Testis (tissue), 3 donors: ENCODE measurements around the gene C15orf62. TPM values are rescaled to one million over a fixed set of nuclear protein-coding genes. Genes with fewer than 3 reads are reported as not detected.
A peak's percentile ranks its signal among the peaks of the same experiment; 100 is the strongest.

ENCODE experiments used
- DNase-seq: peaks from one replicate; pipeline ENCODE4 v3.0.0-alpha.2; 2019
- H3K27ac ChIP-seq, 2 donors: fragments of 200-600 bp; sonication (generic); one replicate each; pipeline ENCODE4 v1.5.1; 2019
- H3K27me3 ChIP-seq: fragments of 200-600 bp; sonication (generic); one replicate; pipeline ENCODE4 v1.5.1; 2019
- H3K36me3 ChIP-seq: fragments of 200-600 bp; sonication (generic); one replicate; pipeline ENCODE4 v1.5.1; 2017; ENCODE audit warnings: low read depth; ENCODE audit errors: missing control alignments
- H3K4me1 ChIP-seq: fragments of 200-600 bp; sonication (generic); one replicate; pipeline ENCODE4 v1.5.1; 2019
- H3K4me3 ChIP-seq, 2 donors: fragments of 200-600 bp; sonication (generic); one replicate each; pipeline ENCODE4 v1.5.1; 2017 to 2019
- H3K9me3 ChIP-seq: fragments of 200-600 bp; sonication (generic); one replicate; pipeline ENCODE4 v1.5.1; 2017
- POLR2A ChIP-seq: fragments of 450-650 bp; IDR thresholded peaks from one replicate; pipeline ENCODE4 v1.6.1; 2017; ENCODE audit warnings: antibody characterized with exemption, mild to moderate bottlenecking, moderate library complexity
- WGBS, 2 donors: methylation state at CpG; one replicate each; pipeline ENCODE4 v1.1.5; 2018; 5-methylcytosine and 5-hydroxymethylcytosine counted together
- intact Hi-C: fragments of 100-400 bp; cut with DNase I; formaldehyde crosslinking; loops from one replicate; pipeline ENCODE4 v1.15.1; 2023; ENCODE audit warnings: low total_unique reads
- polyA plus RNA-seq: library from polyadenylated mRNA; stranded (reverse); fragments of 350-450 nt; fragmentation: Illumina TruSeq; extraction: RNeasy Lipid Tissue Mini Kit (QIAGEN cat#74804); gene quantifications from one replicate; pipeline ENCODE4 v1.2.3, GENCODE V29; 2014; ENCODE audit warnings: low read depth, low replicate concordance; ENCODE audit not compliant: insufficient read depth
- total RNA-seq, 2 donors: library from RNA; depleted of rRNA; stranded (reverse); fragments of >200 nt; gene quantifications; one replicate each; pipeline ENCODE4 v1.2.3, GENCODE V29; 2016
- TF ChIP-seq, protein P1 (sequence below), 3 experiments: fragments of 450-650 bp in 2 of 3; fragments of 200-600 bp in 1 of 3; sonication (generic) in 1 of 3; IDR thresholded peaks; one replicate each; pipeline ENCODE4 v1.5.1; 2016 to 2019; ENCODE audit warnings: antibody characterized with exemption in 3 of 3, mild to moderate bottlenecking in 2 of 3, moderate library complexity in 1 of 3

C15orf62 gene
- total and polyA plus RNA-seq, 3 donors from 2014 or later = 0.24 TPM; not detected in 2

DNA sequence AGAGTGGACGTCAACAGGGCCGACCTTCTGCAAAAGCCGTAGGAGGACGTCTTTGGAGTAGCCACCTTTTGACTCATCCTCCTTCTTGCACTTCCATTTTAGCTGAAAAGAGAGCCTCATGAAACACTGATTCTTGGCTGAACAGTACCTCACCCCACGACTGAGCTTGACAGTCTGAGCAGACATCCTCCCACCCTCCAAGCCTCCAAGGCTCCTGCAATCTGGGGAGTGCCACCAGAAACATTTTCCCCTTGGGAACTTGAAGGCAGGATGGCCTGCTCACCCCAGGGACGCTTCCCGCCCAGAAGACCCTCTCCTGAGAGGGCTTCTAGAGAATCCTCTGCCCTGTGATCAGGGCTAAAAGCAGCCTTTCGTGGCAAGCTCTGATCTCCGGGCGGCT lies 5.2 kb downstream of the C15orf62 start:
- Histone ChIP-seq H3K4me1 (no peaks in the 10 kb centered on the region), H3K27ac (no peak overlapping the region), H3K27me3 (no peaks in the 10 kb centered on the region), H3K9me3 (no peaks in the 10 kb centered on the region), H3K36me3 (no peaks in the 10 kb centered on the region), H3K4me3 (no peak overlapping the region)
- WGBS, 2 donors = 87 to 91% methylated on average over 10 of the region's 10 CpGs
- intact Hi-C loops = no loop called here
- DNase-seq = no peak
- TF ChIP-seq, protein P1, sequence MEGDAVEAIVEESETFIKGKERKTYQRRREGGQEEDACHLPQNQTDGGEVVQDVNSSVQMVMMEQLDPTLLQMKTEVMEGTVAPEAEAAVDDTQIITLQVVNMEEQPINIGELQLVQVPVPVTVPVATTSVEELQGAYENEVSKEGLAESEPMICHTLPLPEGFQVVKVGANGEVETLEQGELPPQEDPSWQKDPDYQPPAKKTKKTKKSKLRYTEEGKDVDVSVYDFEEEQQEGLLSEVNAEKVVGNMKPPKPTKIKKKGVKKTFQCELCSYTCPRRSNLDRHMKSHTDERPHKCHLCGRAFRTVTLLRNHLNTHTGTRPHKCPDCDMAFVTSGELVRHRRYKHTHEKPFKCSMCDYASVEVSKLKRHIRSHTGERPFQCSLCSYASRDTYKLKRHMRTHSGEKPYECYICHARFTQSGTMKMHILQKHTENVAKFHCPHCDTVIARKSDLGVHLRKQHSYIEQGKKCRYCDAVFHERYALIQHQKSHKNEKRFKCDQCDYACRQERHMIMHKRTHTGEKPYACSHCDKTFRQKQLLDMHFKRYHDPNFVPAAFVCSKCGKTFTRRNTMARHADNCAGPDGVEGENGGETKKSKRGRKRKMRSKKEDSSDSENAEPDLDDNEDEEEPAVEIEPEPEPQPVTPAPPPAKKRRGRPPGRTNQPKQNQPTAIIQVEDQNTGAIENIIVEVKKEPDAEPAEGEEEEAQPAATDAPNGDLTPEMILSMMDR (IDR thresholded peaks at IDR 0.05) = no peak
- no peak for TF ChIP-seq POLR2A

DNA sequence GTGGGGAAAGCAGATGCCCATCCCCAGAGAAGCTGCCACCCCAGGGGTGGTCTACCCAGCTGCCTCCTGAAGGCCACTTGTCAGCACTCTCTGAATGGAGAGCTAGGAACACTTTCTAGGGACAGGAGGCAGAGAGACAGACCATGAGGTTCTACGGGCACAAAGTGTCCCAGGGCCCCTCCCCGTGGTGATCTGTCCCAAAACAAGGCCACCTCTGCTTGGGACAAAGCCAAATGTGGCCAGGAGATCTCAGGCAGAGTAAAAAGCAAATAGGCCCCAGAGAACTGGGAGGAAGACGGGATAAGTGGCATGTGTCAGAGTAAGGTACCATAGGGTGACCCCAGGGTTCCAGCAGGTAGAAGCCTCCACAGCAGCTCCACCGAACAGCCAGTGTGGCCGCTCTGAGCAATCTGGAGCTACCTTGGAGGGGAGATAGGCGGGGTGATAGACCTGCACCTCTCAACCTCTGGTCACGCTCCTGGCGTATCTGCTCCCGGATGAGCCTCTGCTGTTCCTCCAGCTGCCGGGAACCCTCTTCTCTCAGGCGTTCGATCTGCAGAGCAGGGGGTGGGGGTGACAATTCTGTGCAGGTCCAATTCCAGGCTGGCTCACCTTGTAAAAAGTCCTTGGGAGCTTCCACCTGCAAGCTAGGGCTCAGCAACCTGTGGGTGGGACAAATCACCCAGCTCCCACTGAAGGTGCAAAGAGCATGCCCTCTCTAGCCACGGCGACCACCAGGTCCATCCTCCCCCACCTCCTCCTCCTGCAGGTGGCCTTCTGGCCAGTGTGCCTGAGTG lies 6.2 kb downstream of the C15orf62 start:
- DNase-seq = no peak
- 92 to 94% methylated on average over 13 to 14 of the region's 14 CpGs for WGBS, 2 donors
- no peak overlapping the region for H3K27ac ChIP-seq

DNA sequence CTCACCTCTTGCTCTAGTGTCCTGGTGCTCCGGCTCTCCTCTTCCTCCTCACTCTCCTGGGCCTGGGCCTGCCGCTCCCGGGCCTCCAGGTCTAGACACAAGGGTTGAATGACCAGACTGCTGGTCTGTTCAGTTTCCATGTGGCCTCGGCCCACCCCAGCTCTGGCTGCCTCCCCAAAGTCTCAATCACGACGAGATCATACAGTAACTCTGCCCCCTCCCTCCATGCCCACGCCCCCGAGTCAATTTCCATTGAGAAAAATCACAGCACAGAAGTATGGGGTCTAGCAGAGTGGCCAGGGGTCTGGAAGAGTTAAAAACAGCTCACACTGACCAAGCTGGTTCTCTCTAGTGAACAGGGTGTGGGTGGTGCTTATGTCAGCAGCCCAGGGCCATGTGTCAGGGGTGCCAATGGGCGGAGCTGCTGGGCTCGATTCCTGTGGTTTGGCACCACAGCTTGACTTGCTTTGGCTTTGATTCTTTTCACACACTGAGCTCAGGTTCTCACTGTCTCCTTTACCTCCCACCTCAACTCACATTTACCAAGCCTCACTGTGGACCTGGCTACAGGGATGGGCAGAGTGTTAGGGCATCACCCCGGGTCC lies 6.9 kb downstream of the C15orf62 start:
- H3K36me3 ChIP-seq = no peaks in the 10 kb centered on the region
- no peaks in the 10 kb centered on the region for H3K9me3 ChIP-seq
- intact Hi-C loops = no loop called here
- DNase-seq = no peak
- no peaks in the 10 kb centered on the region for H3K4me1 ChIP-seq
- no peaks in the 10 kb centered on the region for H3K27me3 ChIP-seq
- no peak overlapping the region for H3K4me3 ChIP-seq
- WGBS, 2 donors = 80 to 85% methylated on average over 9 to 11 of the region's 11 CpGs
- no peak overlapping the region for H3K27ac ChIP-seq
- no peak for TF ChIP-seq POLR2A
- TF ChIP-seq, protein P1 (IDR thresholded peaks at IDR 0.05) = no peak

More for the DNA sequence above, 6.2 kb downstream of the C15orf62 start:
- intact Hi-C loops = no loop called here
- Histone ChIP-seq H3K4me3 (no peak overlapping the region), H3K9me3 (no peaks in the 10 kb centered on the region), H3K36me3 (no peaks in the 10 kb centered on the region), H3K4me1 (no peaks in the 10 kb centered on the region), H3K27me3 (no peaks in the 10 kb centered on the region)
- TF ChIP-seq, protein P1 (IDR thresholded peaks at IDR 0.05) = no peak
- TF ChIP-seq POLR2A = no peak

DNA sequence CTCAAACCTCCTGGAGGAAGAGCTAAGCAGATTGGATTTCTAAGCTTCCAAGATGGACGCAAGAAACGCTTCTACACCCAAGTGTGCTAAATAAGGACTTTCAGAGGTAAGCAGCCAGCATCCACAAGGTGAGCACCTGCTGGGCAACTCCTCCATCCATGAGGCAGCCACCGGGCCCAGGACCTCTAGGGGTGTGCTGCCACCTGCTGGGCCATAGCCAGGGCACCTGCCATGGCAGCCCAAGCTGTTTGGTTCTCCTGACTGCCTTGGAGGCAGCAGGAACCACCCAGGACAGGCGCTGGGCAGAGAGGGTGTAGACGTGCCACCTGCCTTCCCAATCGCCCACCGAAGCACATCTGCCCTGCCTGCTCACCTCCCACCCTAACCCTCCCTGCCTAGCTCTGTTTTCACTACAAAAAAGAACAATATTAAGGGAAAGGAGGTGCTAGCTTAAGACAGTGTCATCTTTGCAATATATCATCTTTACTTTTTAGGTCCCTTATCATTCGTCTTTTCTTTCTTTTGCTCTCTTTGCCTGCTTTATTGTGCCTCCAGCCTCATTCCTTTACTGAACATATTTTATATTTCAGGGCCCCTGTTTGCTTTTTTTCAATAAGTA lies 12.9 kb downstream of the C15orf62 start:
- peak; percentile 53 for DNase-seq
- H3K27me3 ChIP-seq = no peaks in the 10 kb centered on the region
- H3K9me3 ChIP-seq = no peaks in the 10 kb centered on the region
- no peak overlapping the region for H3K27ac ChIP-seq
- TF ChIP-seq, protein P1 (IDR thresholded peaks at IDR 0.05) = peak in 1 of 3 experiments; percentile 31
- no peak for TF ChIP-seq POLR2A
- no peak overlapping the region for H3K4me3 ChIP-seq
- no peaks in the 10 kb centered on the region for H3K4me1 ChIP-seq
- intact Hi-C loops = no loop called here
- WGBS, 2 donors = 63 to 74% methylated on average over 8 of the region's 8 CpGs
- H3K36me3 ChIP-seq = no peaks in the 10 kb centered on the region
